Raji (cell line): Measurements from ENCODE around the gene EBI3.

ENCODE experiments used
- POLR2A ChIP-seq: IDR thresholded peaks from 2 replicates; pipeline ENCODE4 v1.6.1; 2011; ENCODE audit warnings: low read depth, low read length, control low read depth; ENCODE audit not compliant: insufficient read depth

EBI3 gene

DNA sequence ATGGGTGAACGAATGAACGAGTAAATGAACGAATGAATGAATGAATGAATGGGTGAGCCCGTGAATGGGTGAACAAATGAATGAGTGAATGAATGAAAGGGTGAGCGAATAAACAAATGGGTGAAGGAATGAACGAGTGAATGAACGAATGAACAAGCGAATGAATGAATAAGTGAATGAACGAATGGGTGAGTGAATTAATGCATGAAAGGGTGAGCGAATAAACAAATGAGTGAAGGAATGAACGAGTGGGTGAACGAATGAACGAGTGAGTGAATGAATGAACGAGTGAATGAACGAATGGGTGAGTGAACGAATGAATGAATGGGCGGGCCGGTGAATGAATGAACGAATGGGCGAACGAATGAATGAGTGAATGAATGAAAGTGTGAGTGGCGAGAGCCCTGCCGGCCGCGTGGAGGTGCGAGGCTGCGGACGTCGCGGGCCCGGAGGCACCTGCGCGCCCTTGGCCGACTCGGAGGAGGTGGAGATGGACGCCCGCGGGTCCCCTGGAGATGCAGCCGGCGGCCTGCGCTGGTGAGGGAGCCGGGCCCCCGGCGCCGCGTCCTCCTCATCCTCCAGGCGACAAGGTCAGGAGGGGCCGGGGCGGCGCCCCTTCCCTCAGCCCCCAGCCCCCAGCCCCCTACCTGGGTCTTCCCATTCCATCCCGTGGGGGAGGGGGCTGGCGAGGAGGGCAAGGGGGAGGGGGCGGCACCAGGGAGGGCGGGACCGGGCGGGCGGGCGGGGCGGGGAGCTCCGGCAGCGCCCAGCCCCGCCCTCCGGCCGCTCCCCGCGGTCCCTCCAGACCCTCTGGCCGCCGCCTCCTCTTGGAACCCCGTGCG is 31.5 kb upstream of the EBI3 start:
- no peak for TF ChIP-seq POLR2A

DNA sequence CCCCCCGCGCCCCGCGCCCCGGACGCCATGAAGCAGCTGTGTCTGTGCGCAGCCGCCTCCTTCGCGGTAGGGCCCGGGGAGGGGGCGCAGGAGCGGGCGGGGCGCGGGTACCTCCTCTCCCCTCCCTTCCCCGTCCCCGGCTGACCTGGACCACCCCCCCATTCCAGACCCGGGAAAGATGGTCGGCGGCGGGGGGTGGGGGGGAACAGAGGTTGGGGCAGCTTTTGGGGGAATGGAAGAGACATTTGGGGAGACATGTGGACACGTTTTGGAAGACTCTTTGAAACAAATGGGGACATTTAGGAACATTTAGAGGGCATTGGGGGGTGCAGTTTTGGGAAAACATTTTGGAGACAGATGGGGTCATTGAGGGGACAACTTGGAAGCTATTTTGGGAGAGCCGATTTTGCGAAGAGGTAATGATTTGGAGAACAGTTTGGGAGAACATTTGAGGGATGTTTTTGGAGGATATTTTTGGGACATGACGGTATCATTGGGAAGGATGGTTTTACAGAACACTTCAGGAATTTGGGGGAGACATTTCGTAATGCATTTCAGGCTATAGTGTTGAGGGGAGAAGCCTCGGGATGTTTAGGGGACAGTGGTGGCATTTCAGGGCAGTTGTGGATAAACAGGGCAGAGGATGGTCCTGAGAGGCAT is 30.7 kb upstream of the EBI3 start:
- TF ChIP-seq POLR2A: no peak

DNA sequence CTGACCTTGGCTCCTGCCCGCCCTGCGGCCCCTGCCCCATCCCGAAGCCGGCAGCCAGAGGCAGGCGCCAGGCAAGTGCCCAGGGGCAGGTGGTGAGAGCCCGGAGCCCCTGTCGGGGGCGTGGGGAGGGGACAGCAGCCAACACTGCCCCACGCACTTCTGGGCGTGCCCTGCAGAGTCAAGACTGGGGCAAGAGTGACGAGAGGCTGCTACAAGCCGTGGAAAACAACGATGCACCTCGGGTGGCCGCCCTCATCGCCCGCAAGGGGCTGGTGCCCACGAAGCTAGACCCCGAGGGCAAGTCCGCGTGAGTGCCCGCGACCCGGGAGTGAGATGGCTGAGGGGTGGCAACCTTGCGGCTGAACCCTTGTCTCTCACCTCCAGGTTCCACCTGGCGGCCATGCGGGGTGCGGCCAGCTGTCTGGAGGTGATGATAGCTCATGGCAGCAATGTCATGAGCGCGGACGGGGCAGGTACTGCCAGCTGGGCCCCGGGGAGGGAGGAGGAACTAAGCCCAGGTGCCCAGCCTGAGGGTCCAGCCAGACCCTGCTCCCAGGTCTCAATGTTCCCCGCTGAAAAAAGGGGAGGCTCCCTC is 29.5 kb upstream of the EBI3 start:
- TF ChIP-seq POLR2A: no peak

DNA sequence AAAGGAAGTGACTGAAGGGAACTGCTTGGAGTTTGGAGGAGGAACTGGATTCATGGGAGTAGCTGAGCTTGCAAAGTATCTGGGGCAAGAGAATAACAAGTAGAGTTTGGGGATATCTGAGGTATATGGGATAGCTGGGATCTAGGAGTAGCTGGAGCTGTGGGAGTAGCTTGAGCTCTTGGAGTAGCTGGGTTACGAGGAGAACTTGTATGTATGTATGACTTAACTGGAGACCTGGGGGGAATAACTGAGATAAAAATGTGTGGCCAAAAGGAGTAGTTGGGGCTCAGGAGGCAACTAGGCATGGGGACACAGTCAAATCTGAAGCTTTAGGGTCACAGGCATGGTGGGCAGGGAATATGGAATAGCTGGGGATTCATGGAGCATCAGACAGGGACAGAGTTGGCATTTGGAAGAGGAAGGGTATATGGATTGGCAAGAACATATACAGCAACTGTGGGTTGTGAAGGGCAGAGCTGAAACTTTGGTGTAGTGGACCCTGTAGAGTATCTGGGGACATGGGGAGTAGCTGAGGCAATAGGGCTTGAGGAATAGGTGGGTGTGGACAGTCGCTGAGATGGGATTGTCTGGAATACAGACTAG is 28.3 kb upstream of the EBI3 start:
- no peak for TF ChIP-seq POLR2A

DNA sequence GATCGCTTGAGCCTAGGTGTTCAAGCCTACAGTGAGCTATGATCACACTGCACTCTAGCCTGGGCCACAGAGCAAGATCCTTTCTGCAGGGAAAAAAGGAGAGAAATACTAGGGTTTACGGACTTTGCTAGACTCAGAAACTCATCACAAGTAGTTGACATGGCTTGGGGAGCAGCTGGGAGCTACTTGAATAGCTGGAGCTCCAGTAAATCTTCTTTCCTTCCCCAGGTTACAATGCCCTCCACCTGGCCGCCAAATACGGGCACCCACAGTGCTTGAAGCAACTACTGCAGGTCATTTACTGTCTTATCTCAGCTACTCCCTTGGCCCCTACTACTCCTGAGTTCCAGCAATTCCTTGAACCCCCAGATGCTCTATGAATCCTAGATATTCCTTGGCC is 27.5 kb upstream of the EBI3 start:
- no peak for TF ChIP-seq POLR2A

DNA sequence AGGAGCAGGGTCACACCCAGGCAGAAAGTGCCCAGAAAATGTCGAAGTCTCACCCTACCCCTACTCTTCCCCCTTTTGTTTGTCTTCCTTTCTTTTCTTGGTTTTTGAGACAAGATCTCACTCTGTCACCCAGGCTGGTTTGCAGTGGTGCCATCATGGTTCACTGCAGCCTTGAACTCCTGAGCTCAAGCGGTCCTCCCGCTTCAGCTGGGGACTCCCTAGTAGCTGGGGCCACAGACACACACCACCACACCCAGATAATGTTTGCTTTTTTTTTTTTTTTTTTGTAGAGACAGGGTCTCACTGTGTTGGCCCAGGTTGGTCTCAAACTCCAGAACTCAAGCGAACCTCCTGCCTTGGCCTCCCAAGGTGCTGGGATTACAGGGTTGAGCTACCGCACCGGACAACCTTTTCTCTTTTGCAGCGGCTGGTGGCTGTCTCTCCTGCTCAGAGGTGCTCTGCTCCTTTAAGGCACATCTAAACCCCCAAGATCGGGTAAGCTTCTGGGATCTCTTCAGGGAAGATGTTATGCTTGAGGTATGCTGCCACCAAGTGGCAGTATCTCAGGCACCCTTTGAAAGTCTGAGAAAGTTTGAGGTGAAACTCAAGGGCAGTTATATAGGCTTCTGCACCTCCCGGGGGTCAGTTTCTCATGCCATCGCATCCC is 22.4 kb upstream of the EBI3 start:
- no peak for TF ChIP-seq POLR2A

DNA sequence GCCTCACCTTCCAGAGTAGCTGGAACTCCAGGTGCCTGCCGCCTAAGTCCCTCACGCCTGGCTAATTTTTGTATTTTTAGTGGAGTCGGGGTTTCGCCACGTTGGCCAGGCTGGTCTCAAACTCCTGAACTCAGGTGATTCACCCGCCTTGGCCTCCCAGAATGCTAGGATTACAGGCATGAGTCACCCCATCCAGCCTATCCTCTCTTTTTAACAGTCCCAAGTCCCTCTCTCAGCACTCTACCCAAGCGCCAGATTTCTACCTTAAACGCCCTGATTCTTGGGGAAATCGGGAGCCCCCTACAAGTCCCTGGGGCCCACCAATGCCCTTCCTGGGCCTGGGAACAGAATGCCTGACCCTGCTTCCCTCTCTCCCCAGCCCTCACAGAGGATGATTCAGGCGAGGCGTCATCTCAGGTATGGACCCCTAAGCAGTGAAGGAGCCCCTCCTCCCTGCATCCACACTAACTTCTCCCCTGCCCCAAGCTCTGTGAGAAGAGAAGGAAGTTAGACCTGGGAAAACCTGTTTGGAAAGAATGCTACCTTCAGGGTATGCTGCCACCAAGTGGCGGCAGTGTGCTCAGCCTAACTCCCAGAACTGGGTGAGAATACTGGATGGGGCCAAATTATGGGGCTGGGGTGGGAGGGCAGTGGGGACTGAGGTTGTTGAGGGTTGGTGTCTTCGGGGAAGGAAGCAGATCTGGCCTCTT is 20.8 kb upstream of the EBI3 start:
- TF ChIP-seq POLR2A: no peak

DNA sequence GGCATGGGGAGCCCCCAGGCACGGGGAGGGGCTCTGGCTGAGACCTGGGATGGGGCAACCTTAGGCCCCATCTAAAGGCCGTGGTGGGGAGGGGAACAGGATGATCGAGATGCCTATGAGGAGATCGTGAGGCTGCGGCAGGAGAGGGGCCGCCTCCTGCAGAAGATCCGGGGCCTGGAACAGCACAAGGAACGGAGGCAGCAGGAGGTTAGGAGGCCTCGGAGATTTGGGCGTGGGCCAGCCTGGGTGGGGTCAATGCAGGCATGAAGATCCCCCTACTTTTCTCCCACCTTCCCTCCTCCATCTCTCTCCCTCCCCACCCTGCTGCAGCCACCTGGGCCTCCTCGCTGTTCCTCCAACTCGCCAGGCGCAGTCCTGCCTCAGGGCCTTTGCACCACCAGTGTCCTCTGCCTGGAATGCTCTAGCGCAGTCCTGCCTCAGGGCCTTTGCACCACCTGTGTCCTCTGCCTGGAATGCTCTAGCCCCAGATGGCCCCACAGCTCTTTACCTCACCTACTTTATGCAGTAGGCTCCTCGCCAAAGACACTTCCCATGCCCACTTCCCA is 19.1 kb upstream of the EBI3 start:
- TF ChIP-seq POLR2A: no peak

DNA sequence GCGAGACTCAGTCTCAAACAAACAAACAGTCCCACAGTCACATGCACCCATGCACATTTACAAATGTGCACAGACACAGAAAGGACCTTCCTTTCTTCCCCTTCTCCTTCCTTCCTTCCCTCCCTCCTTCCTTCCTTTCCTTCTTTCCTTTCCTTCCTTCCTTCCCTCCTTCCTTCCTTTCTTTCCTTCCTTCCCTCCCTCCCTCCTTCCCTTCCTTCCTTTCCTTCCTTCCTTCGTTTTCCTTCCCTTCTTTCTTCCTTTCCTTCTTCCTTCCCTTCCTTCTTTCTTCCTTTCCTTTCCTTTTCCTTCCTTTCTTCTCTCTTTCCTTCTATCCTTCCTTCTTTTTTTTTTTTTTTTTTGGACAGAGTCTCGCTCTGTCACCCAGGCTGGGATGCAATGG is 16.2 kb upstream of the EBI3 start:
- TF ChIP-seq POLR2A: no peak

DNA sequence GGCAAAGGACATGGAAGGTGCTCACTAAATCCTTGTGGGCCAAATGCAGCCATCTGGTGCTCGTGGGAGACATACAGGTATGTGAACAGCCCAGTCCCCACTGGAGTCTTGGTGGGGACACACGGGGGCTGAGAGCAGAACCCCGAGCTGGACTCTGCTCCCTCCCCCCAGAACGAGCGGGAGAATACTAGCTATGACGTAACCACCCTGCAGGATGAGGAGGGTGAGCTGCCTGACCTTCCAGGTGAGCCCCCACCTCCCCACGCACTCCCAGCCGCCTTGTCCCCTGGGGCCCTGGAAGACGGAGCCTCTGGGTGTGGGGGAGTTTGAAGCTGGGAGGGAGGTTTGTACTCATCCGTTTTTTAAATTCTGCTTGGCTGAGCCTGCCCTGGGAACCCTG is 13.5 kb upstream of the EBI3 start:
- TF ChIP-seq POLR2A: no peak

DNA sequence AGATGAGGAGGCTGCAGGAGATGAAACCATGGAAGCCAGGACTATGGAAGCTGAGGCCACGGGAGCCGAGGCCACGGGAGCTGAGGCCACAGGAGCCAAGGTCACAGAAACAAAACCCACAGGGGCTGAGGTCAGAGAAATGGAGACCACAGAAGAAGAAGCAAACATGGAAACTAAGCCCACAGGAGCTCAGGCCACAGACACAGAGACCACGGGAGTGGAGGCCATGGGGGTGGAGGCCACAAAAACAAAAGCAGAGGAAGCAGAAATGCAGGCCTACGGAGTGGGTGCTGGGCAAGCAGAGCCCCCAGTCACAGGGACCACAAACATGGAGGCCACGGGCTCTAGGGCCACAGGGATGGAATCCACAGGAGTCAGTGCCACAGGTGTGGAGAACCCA is 12.5 kb upstream of the EBI3 start:
- TF ChIP-seq POLR2A: no peak

DNA sequence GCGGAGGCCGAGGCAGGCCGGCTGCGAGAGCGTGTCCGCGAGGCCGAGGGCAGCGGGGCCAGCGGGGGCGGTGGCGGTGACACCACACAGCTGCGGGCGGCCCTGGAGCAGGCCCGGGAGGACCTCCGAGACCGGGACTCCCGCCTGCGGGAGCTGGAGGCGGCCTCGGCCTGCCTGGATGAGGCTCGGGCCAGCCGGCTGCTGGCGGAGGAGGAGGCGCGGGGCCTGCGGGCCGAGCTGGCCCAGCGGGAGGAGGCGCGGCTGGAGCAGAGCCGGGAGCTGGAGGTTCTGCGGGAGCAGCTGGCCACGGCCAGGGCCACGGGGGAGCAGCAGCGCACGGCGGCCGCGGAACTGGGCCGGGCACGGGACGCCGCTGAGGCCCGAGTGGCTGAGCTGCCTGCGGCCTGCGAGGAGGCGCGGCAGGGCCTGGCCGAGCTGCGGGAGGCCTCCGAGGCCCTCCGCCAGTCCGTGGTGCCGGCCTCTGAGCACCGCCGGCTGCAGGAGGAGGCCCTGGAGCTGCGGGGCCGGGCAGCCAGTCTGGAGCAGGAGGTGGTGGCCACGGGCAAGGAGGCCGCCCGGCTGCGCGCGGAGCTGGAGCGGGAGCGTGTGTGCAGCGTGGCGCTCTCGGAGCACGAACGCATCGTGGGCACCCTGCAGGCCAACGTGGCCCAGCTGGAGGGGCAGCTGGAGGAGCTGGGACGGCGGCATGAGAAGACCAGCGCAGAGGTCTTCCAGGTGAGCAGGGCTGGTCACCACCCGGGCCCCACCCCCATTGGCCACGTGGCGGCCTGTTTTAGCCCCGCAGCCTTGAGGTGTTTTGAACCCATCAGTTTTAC is 11.7 kb upstream of the EBI3 start:
- no peak for TF ChIP-seq POLR2A

DNA sequence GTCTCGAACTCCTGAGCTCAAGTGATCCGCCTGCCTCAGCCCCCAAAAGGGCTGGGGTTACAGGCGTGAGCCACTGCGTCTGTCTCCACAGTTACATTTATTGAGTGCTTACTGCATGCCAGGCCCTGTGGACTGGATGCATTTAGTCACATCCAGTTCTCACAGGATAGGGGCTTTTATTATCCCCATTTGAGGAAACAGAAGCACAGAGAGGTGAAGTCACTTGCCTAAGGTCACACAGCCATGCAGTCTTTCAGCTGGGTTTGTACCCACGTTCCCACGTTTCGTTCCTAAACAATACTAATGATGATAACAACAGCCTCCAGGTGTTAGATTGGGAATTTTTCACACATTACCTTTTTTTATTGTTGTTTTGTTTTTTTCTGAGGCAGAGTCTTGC is 9.1 kb upstream of the EBI3 start:
- no peak for TF ChIP-seq POLR2A

DNA sequence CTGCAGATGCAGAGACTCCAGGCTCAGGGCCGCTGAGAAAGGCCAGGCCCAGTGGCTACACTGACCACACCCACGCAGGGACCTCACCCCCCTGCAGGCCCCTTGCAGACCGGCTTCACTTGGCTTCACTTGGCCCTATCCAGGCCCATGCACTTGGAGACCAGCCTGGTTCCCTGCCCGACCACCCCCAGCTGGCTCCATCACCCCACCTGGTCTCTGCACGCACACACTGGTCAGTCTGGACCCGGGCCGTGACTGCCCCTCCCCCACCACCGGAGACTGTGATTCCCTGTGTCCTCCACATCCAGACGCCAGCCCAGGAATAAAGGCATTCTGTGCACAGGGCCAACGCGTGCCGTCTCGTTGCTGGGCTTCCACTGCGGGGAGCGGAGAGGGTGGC is 4.9 kb upstream of the EBI3 start:
- no peak for TF ChIP-seq POLR2A

DNA sequence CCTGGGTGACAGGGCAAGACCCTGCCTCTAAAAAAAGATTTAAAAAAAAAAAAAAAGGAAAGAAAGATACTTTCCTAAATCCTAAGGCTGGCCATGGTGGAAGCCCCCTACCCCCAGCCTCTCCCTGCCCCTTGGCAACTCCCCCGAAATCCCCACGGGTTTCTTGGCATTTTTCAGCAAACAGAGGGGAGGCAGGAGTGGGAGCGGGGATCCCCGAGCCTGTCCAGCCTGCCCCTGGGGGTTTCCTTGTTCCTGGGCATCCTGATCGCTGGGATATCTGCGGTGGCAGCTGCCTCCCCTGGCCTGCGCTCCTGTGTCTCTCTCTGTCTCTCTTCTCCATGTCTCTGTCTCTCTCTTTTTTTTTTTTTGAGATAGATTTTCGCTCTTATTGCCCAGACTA is 3.4 kb upstream of the EBI3 start:
- TF ChIP-seq POLR2A: no peak
